ENCODE measurements around the gene FOXP1. TPM values are rescaled to one million over a fixed set of nuclear protein-coding genes. Genes with fewer than 3 reads are reported as not detected.

The FOXP1 gene
- total and polyA plus RNA-seq, 9 of the 15 experiments (the other 6 are each of a cell fraction or from before 2014, with no cell fraction given) = 7.7 to 34.5 (median 13.7) TPM

DNA sequence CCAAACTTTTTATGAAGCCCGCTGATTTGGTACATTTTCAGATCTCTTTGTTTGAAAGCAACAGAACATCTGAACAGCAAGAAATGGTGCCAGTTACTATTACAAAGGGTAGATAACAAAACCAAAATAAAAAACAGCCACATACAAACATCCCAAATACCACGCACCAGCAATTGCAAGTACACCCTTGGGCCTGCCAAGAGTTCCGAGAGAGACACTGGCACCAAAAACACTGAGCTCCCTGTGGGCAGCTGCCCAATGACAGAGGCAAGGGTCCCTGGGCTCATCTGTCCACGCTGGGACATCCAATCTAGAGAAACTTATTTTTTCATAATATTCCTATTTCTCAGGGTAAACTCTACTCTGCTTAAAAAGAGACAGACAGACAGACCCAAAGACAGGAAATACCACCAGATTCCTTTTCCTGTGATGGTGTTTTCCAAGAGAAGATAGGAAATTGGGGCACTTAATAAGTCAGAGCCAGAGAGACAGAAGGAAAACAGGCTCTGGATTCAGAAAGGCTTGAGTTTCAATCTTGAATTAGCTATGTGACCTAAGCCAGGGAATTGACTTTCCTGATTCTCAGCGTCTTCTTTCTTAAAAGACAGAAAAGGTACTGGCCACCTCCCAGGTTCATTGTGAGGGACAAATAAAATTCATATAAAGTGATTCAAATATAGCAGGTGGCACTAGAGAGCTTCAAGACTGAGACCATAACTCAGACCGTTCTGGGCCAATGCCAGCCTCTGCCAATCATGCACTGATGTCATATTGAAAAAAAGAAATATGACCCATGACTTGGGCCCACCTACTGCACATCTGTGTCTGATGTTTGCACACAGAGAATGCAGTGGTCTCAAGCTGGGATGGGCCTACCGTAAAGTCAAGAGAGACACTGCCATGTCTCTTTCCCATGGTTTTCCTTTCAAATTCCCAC is 61.3 kb downstream of the FOXP1 start:
- H3K9me3 ChIP-seq (replicated peaks; ENCODE audit: control insufficient read depth, insufficient read depth, low read depth, low read length) = no peaks in the 10 kb centered on the region
- intact Hi-C loops (cut with micrococcal nuclease) (no loop called here), in situ Hi-C loops (cut with MboI) (no loop called here)
- no peak overlapping the region for H3K4me2 ChIP-seq (ENCODE audit: insufficient read depth, low read length)
- ChIA-PET CTCF (ENCODE audit: low intra/inter-chr PET ratio) (no interaction called here), POLR2A (no interaction called here)
- 84% methylated on average over 6 of the region's 7 CpGs for WGBS (ENCODE audit: insufficient coverage, low coverage, missing lambda C conversion rate)
- no peaks in the 10 kb centered on the region for H3K79me2 ChIP-seq (ENCODE audit: control insufficient read depth, insufficient read depth, low read length)
- ATAC-seq (no peak), DNase-seq (ENCODE audit: extremely low read depth in 1 of 4, low spot score in 3 of 4) (no peak), FAIRE-seq (no peak)
- no peak overlapping the region for H3K9ac ChIP-seq (ENCODE audit: insufficient read depth in 1 of 2, low read depth in 2 of 2, low read length in 2 of 2)
- no peak overlapping the region for H3K4me3 ChIP-seq
- no peaks in the 10 kb centered on the region for H3K27me3 ChIP-seq (ENCODE audit: control insufficient read depth in 2 of 2, insufficient read depth in 2 of 2, low read length in 2 of 2)
- no TSS peak for BruUV-seq (replicated peaks)
- H3K36me3 ChIP-seq (ENCODE audit: control insufficient read depth, insufficient read depth, low read length) = no peaks in the 10 kb centered on the region
- H3K27ac ChIP-seq (ENCODE audit: extremely low read depth, low read depth, low read length) = no peak overlapping the region
- peaks cover 0 to 11% of the 10 kb centered on the region in 2 experiments; a peak in 2 of 5 replicates for H3K4me1 ChIP-seq (replicated peaks in 1 of 2; ENCODE audit: control insufficient read depth in 2 of 2, insufficient read depth in 2 of 2, low read length in 2 of 2)
- H4K20me1 ChIP-seq (replicated peaks; ENCODE audit: control insufficient read depth, insufficient read depth, low read length) = no peaks in the 10 kb centered on the region
- H3K9me1 ChIP-seq (ENCODE audit: control insufficient read depth, insufficient read depth, low read length) = no peaks in the 10 kb centered on the region
- no peak overlapping the region for H2AFZ ChIP-seq (ENCODE audit: low read depth, low read length)
- TF ChIP-seq ZSCAN32 (CRISPR knock-in tag; IDR thresholded peaks at IDR 0.05) = no peak
- TF ChIP-seq, protein P1, sequence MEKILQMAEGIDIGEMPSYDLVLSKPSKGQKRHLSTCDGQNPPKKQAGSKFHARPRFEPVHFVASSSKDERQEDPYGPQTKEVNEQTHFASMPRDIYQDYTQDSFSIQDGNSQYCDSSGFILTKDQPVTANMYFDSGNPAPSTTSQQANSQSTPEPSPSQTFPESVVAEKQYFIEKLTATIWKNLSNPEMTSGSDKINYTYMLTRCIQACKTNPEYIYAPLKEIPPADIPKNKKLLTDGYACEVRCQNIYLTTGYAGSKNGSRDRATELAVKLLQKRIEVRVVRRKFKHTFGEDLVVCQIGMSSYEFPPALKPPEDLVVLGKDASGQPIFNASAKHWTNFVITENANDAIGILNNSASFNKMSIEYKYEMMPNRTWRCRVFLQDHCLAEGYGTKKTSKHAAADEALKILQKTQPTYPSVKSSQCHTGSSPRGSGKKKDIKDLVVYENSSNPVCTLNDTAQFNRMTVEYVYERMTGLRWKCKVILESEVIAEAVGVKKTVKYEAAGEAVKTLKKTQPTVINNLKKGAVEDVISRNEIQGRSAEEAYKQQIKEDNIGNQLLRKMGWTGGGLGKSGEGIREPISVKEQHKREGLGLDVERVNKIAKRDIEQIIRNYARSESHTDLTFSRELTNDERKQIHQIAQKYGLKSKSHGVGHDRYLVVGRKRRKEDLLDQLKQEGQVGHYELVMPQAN (IDR thresholded peaks at IDR 0.05; ENCODE audit: borderline replicate concordance) = no peak
- TF ChIP-seq RBM17 (IDR thresholded peaks at IDR 0.05; ENCODE audit: borderline replicate concordance, low read depth, low read length) = no peak
- TF ChIP-seq, protein P2, sequence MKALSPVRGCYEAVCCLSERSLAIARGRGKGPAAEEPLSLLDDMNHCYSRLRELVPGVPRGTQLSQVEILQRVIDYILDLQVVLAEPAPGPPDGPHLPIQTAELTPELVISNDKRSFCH (CRISPR knock-in tag; IDR thresholded peaks at IDR 0.05) = no peak
- TF ChIP-seq, protein P2 (tag; IDR thresholded peaks at IDR 0.05) = no peak
- TF ChIP-seq CBFA2T2 (conservative IDR thresholded peaks at IDR 0.05) = no peak
- no peak for TF ChIP-seq GABPA (tag; conservative IDR thresholded peaks at IDR 0.05; ENCODE audit: low read depth)
- no peak for TF ChIP-seq POLR2H (tag; IDR thresholded peaks at IDR 0.05; ENCODE audit: low read depth)
- TF ChIP-seq OTX1 (CRISPR knock-in tag; IDR thresholded peaks at IDR 0.05) = no peak
- no peak for TF ChIP-seq ARID1B (IDR thresholded peaks at IDR 0.05)
- TF ChIP-seq TBP (optimal IDR thresholded peaks at IDR 0.05; ENCODE audit: low read depth, low read length) = no peak
- TF ChIP-seq SAP30 (IDR thresholded peaks at IDR 0.05; ENCODE audit: borderline replicate concordance, insufficient read depth, low read depth, low read length, poor library complexity, severe bottlenecking) = no peak
- no peak for TF ChIP-seq LEF1 (IDR thresholded peaks at IDR 0.05)
- TF ChIP-seq, protein P3, sequence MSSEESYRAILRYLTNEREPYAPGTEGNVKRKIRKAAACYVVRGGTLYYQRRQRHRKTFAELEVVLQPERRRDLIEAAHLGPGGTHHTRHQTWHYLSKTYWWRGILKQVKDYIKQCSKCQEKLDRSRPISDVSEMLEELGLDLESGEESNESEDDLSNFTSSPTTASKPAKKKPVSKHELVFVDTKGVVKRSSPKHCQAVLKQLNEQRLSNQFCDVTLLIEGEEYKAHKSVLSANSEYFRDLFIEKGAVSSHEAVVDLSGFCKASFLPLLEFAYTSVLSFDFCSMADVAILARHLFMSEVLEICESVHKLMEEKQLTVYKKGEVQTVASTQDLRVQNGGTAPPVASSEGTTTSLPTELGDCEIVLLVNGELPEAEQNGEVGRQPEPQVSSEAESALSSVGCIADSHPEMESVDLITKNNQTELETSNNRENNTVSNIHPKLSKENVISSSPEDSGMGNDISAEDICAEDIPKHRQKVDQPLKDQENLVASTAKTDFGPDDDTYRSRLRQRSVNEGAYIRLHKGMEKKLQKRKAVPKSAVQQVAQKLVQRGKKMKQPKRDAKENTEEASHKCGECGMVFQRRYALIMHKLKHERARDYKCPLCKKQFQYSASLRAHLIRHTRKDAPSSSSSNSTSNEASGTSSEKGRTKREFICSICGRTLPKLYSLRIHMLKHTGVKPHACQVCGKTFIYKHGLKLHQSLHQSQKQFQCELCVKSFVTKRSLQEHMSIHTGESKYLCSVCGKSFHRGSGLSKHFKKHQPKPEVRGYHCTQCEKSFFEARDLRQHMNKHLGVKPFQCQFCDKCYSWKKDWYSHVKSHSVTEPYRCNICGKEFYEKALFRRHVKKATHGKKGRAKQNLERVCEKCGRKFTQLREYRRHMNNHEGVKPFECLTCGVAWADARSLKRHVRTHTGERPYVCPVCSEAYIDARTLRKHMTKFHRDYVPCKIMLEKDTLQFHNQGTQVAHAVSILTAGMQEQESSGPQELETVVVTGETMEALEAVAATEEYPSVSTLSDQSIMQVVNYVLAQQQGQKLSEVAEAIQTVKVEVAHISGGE (CRISPR knock-in tag; IDR thresholded peaks at IDR 0.05) = no peak
- TF ChIP-seq FOXP1 (CRISPR knock-in tag; IDR thresholded peaks at IDR 0.05) = no peak
- TF ChIP-seq TEAD2 (tag; IDR thresholded peaks at IDR 0.05) = no peak
